ENCODE data around the gene SLC35G4. TPM values are rescaled to one million over a fixed set of nuclear protein-coding genes. Genes with fewer than 3 reads are reported as not detected.

Gene SLC35G4
- total RNA-seq, 1 experiment from 2014 or later, result not detected

- peaks cover 5 to 6% of the 10 kb centered on the region in 2 experiments for H3K4me1 Mint-ChIP-seq
Observed at GRCh38 chr18:11585596-11585995, 23.8 kb upstream of the SLC35G4 start.

More at GRCh38 chr18:11585596-11585995, 23.8 kb upstream of the SLC35G4 start:
- WGBS (ENCODE audit: extremely low coverage, insufficient read length, low lambda C conversion rate), result no CpG with 5 or more reads among the region's 7 CpGs
- Histone ChIP-seq H3T11ph (ENCODE audit: low read length) (no peak overlapping the region), H3K9me3 (ENCODE audit: control insufficient read depth, low read depth, low read length) (no peaks in the 10 kb centered on the region), H2BK20ac (ENCODE audit: low read depth, low read length, poor library complexity, severe bottlenecking) (no peak overlapping the region), H2BK5ac (ENCODE audit: insufficient read length, low read length) (no peak overlapping the region), H4K5ac (ENCODE audit: insufficient read length, low read depth, low read length) (no peak overlapping the region), H4K91ac (ENCODE audit: insufficient read length, low read depth, low read length) (no peak overlapping the region), H3K27ac (ENCODE audit: insufficient read length, low read depth, low read length) (no peak overlapping the region), H3K4ac (ENCODE audit: low read depth, low read length) (no peak overlapping the region), H3K14ac (ENCODE audit: insufficient read depth, low read length) (no peak overlapping the region), H2AFZ (ENCODE audit: low read length) (no peak overlapping the region), H3K4me2 (ENCODE audit: insufficient read depth, insufficient read length, low read length) (no peak overlapping the region), H3K18ac (ENCODE audit: insufficient read length, low read depth, low read length) (no peak overlapping the region), H2BK12ac (ENCODE audit: insufficient read length, low read depth, low read length) (no peak overlapping the region), H2BK120ac (ENCODE audit: low read depth, low read length, poor library complexity, severe bottlenecking) (no peak overlapping the region), H3K56ac (ENCODE audit: insufficient read length, low read depth, low read length) (no peak overlapping the region), H4K8ac (replicated peaks; ENCODE audit: insufficient read length, low read depth, low read length) (no peak overlapping the region), H4K20me1 (ENCODE audit: control insufficient read depth, insufficient read depth, insufficient read length) (no peaks in the 10 kb centered on the region), H3K79me1 (ENCODE audit: insufficient read depth, low read depth, low read length, poor library complexity, severe bottlenecking) (no peaks in the 10 kb centered on the region), H2AK5ac (ENCODE audit: insufficient read length, low read length) (no peak overlapping the region), H3K23me2 (ENCODE audit: insufficient read length, low read depth, low read length, poor library complexity, severe bottlenecking) (no peaks in the 10 kb centered on the region), H2BK15ac (ENCODE audit: low read depth, low read length) (no peak overlapping the region), H3K23ac (ENCODE audit: insufficient read length, low read depth, low read length) (no peak overlapping the region), H3K4me1 (ENCODE audit: insufficient read depth, low read length) (no peaks in the 10 kb centered on the region), H3K27me3 (ENCODE audit: insufficient read depth, low read length) (no peaks in the 10 kb centered on the region), H3K9ac (ENCODE audit: extremely low read depth, insufficient read length, low read length) (no peak overlapping the region), H3K79me2 (ENCODE audit: insufficient read depth, low read length) (no peaks in the 10 kb centered on the region)
- Mint-ChIP-seq H3K36me3 (ENCODE audit: insufficient read depth in 1 of 3, low read depth in 3 of 3) (peaks cover 0 to 5% (median 0%) of the 10 kb centered on the region in 3 experiments; a peak in 4 of 7 replicates), H3K27ac (no peak overlapping the region), H3K9me3 (peaks cover 5 to 6% of the 10 kb centered on the region in 2 experiments; a peak in 4 of 5 replicates), H3K27me3 (ENCODE audit: low read depth) (no peaks in the 10 kb centered on the region), H3K4me3 (no peak overlapping the region)
- DNase-seq, result no peak
- no peak for TF ChIP-seq CTCF (conservative IDR thresholded peaks at IDR 0.05)
